Measurements from ENCODE around the gene PAXX. TPM values are rescaled to one million over a fixed set of nuclear protein-coding genes. Genes with fewer than 3 reads are reported as not detected.
"Not testable (repeated sequence)": the region's sequence is repeated elsewhere in the genome, so short reads cannot be mapped to it uniquely, and the experiment has no call there.

The PAXX gene
- total RNA-seq, 1 donor from 2014 or later: 8.3 TPM

GRCh38 chr9:137004285-137004684, 12.1 kb downstream of the PAXX start:
- not testable (repeated sequence) for H3K27ac Mint-ChIP-seq (ENCODE audit: unreplicated experiment); H3K9me3 Mint-ChIP-seq (ENCODE audit: unreplicated experiment); H3K4me3 Mint-ChIP-seq (ENCODE audit: unreplicated experiment); H3K27me3 Mint-ChIP-seq (ENCODE audit: unreplicated experiment); DNase-seq (ENCODE audit: low spot score); H3K36me3 Mint-ChIP-seq (ENCODE audit: low read depth, unreplicated experiment); H3K4me1 Mint-ChIP-seq (ENCODE audit: unreplicated experiment)
- peak; percentile 28 for TF ChIP-seq CTCF (IDR thresholded peaks at IDR 0.05; ENCODE audit: unreplicated experiment)

DNA sequence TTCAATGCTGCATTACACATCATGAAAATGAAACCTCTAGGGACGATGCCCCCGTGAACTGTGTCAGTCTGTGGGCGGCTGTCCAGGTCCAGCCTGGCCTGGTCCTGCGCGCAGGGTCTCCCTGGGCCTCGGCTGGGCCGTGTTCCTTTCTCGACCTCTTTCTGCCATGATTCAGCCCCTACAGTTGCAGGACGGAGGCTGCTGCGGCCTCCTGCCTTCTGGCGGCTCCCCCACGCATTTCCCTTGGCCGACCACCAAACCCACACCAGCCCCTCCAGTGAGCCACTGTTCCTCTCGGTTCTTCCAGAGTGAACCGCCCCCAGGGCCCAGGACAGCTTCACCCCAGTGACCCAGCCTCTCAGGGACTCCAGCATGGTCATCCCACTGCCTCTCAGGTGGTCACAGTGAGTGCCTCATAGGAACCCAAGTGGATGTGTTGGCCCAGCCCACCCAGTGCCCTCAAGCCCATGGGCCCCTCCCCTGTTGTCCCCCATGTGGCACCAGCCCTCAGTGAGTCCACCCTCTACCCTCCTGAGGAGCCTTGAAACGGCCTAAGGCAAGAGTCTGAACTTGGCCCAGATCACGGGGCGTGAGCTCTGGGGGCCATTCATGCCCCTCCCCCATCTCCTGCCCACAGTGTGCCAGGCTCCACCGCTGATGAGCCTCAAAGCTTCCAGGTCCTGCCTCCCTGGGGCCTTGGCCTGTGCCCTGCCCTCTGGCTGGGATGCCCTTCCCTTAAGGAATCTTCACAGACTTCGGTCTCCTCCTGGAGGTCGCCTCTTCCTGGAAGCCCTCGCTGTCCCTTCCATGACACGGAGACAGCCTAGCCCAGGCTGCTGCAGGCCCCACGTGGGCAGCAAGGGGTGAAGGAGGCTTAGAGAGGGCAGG, 14.1 kb downstream of the PAXX start:
- peaks cover 7% of the 10 kb centered on the region for H3K27me3 Mint-ChIP-seq (ENCODE audit: unreplicated experiment)
- H3K27ac Mint-ChIP-seq (ENCODE audit: unreplicated experiment): no peak overlapping the region
- no peak for TF ChIP-seq CTCF (IDR thresholded peaks at IDR 0.05; ENCODE audit: unreplicated experiment)
- peaks cover 5% of the 10 kb centered on the region for H3K9me3 Mint-ChIP-seq (ENCODE audit: unreplicated experiment)
- H3K36me3 Mint-ChIP-seq (ENCODE audit: low read depth, unreplicated experiment): no peaks in the 10 kb centered on the region
- no peak for DNase-seq (ENCODE audit: low spot score)
- no peaks in the 10 kb centered on the region for H3K4me1 Mint-ChIP-seq (ENCODE audit: unreplicated experiment)
- H3K4me3 Mint-ChIP-seq (ENCODE audit: unreplicated experiment): no peak overlapping the region

DNA sequence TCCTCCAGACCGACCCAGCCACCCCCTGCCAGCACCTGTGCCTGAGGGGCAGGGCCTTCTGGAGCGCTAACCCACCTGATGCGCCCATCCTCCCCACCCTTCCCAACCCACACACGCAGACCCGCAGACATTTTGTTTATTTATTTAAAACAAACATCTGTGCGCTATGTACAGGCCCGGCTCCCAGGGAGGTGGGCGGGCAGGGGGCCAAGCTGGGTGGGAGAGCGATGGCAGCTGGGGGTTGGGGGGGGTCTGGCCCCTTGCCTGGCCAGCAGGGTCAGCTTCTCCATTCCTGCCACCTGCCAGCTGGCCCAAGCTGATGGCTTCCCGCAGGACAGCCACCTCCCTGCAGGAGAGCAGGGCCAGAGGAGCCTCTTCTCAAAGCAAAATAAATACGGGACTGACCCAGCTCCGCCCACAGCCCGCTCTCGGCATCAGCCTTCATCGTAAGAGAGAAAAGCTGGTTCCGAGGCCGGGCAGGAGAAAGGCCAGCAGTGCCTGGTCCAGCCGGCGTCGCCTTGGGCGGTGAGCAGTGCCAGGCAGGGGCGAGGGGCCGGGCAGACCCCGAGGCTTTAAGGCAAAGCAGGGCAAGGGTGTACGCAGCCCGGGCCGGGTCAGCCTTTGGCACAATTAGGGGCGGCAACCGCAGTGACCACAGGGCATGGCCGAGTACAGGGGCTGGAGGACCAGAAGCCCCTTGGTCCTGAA, 15.0 kb downstream of the PAXX start:
- no peak for DNase-seq (ENCODE audit: low spot score)
- Mint-ChIP-seq H3K27me3 (ENCODE audit: unreplicated experiment) (peaks cover 7% of the 10 kb centered on the region), H3K27ac (ENCODE audit: unreplicated experiment) (no peak overlapping the region), H3K4me1 (ENCODE audit: unreplicated experiment) (no peaks in the 10 kb centered on the region), H3K9me3 (ENCODE audit: unreplicated experiment) (peaks cover 5% of the 10 kb centered on the region), H3K4me3 (ENCODE audit: unreplicated experiment) (no peak overlapping the region), H3K36me3 (ENCODE audit: low read depth, unreplicated experiment) (no peaks in the 10 kb centered on the region)
- no peak for TF ChIP-seq CTCF (IDR thresholded peaks at IDR 0.05; ENCODE audit: unreplicated experiment)

DNA sequence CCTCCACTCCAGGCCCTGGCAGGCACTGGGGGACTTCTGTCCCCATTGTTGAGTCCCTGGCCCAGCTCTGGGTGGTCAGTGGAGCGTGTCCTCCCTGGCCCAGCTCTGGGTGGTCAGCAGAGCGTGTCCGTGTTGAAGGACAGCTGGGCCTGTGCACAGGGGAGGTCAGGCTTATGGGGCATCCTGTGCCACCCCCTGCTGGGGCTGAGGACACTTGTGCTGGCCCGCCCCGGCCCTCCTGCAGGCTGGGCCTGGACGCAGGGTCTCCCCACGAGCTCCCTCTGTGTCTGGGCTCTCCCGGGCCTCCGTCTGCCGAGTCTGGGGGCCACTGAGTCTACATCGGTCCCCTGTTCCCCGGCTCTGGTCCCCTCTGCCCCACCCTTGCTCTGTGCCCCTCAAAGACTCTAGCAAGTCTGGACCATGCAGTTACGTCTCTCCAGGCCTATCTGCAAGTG, 15.6 kb downstream of the PAXX start:
- no peak overlapping the region for H3K27ac Mint-ChIP-seq (ENCODE audit: unreplicated experiment)

More for the DNA sequence above, 15.6 kb downstream of the PAXX start:
- TF ChIP-seq CTCF (IDR thresholded peaks at IDR 0.05; ENCODE audit: unreplicated experiment): no peak
- H3K4me3 Mint-ChIP-seq (ENCODE audit: unreplicated experiment): no peak overlapping the region
- H3K36me3 Mint-ChIP-seq (ENCODE audit: low read depth, unreplicated experiment): no peaks in the 10 kb centered on the region
- no peaks in the 10 kb centered on the region for H3K4me1 Mint-ChIP-seq (ENCODE audit: unreplicated experiment)
- peaks cover 5% of the 10 kb centered on the region for H3K9me3 Mint-ChIP-seq (ENCODE audit: unreplicated experiment)
- DNase-seq (ENCODE audit: low spot score): no peak
- peaks cover 7% of the 10 kb centered on the region for H3K27me3 Mint-ChIP-seq (ENCODE audit: unreplicated experiment)

All from endothelial cell (in vitro differentiated cells).